ENCODE results near the gene PIK3R5.

PIK3R5 gene

DNA sequence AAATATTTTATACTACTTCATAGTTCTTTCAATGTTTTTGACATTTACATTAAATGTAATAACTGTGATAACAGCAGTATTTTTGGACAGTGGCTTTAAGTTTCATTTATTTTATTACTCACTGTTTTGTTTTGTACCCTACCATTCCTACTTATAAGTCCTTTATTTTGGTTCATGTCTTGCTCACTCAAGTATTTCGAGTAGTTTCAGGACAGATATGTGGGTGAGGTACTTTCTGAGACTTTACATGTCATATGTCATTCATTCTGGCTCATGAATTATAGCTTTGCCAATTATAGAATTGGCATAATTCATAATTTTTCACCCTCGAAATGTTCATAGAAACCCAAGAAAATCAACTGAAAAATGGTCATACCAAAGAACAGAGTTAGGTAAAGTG is 44.4 kb downstream of the PIK3R5 start:
- DNase-seq, result no peak

DNA sequence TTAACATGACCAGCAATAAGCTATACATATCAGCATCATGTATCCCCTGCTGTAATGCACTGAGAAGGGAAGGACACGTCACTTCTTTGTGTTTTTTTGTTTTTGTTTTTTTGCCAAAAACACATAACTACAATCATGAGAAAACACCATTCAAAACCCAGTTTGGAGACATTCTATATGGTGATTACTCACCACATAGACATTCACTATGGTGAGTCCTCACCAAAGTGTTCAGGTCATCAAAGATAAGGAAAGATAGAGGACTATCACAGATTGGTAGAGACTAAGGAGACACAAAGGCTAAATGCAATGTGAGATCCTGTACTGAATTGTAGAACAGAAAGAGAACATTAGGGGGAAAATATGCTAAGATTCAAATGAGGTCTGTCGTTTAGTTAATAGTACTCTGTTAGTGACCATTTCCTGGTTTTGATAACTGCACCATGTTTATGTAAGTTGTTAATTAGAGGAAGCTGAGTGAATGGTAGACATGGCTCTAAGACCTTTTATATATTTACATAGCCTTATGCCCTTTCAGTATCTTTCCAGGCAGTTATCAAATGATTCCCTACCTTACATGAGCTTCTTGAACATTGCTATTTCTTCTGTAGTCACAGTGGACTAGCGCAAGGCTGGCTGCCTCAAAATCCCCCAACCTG is 46.6 kb downstream of the PIK3R5 start:
- no peak for DNase-seq

GRCh38 chr17:8916466-8916865 is 49.0 kb downstream of the PIK3R5 start:
- DNase-seq, result no peak

DNA sequence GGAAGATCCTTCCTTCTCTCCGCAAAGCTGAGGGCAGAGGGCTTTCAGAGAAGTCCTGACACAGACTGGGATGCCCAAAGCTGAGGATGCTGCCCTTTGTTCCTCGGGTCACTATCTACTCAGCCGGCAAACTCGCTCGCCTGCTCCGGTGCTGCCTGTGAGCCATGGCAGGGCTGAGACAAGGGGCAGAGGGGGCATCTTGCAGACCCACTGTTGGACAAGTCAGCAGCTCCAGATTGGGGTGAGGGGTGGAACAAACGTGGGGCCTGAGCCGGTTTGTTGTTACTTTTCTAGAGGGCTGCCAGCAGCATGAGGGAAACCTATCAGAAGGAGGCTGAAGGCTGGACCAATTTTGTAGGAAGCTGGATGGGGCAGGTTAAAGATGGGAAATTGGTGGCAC is 51.0 kb downstream of the PIK3R5 start:
- no peak for DNase-seq

DNA sequence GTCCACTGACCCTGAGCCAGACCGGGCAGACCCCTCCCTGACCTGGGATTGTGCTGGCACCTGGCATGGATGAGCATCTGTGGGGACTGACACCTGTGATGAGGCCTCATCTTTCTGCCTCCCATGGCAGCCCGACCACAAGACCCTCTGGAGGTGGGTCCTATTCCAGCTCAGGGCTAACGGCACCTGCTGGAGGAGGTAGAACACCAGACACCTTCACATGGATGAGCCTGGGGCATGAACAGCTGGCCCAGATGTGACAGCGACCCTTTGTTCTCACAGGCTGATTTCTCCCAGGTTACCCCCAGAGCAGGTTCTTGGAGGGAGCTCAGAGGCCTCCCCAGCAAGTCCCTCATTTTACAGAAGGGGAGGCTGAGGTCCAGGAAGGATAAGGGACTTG is 51.6 kb downstream of the PIK3R5 start:
- no peak for DNase-seq

DNA sequence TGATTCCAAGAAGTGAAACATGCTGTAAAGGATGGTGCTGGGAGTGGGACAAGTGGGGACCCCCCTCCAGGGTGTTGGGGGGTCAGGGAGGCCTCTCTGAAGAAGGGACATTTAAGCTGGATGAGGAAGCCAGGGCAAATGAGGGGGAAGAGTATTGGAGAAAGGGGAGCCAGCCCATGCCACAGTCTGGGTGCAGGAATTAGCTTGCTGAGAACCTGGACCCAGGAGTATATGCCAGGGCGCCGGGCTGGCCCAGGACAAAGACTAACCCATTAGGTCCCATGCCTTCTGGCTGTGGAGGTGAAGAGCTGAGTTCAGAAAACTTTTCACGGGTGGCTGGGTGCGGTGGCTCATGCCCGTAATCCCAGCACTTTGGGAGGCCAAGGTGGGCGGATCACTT is 52.4 kb downstream of the PIK3R5 start:
- no peak for DNase-seq

DNA sequence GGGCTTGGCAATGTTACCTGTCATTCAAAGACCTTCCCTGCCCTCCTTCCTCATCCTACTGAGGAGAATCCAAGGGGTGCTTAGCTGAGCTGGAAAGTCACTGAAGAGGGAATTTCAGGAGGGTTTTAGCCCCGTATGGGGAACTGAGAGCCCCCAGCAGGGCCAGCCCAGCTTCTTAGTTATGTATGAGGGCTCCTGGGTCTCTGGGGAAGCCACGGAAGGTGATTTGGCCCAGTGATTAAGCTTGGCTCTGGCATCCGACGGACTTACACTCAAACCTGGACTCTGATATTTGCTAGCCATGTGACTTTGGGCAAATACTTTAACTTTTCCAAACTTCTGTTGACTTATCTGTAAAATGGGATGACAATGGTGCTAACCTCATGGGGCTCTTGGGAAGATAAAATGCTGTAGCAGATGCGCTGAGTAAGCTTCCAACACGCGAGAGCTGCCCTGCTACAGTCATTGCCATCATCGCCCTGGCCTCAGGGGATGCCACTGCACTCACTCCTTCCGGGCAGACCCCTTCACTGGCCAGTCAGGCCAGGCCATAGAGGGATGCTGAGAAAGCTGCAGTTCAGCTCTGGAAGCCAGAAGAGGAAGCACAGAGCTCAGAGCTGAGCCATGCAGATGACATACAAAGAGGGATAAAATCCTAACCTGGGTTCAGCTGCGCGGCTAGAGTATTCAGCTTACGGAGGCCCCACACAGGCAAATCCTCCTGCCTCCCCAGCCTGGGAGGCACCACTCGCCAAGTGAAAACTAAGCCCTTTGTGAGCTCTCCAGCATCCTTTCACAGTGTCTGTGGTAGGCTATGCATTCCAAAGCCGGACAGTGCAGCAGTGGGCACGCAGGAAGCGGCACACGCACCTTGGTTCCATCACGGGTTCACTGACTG is 53.2 kb downstream of the PIK3R5 start:
- DNase-seq, result no peak

DNA sequence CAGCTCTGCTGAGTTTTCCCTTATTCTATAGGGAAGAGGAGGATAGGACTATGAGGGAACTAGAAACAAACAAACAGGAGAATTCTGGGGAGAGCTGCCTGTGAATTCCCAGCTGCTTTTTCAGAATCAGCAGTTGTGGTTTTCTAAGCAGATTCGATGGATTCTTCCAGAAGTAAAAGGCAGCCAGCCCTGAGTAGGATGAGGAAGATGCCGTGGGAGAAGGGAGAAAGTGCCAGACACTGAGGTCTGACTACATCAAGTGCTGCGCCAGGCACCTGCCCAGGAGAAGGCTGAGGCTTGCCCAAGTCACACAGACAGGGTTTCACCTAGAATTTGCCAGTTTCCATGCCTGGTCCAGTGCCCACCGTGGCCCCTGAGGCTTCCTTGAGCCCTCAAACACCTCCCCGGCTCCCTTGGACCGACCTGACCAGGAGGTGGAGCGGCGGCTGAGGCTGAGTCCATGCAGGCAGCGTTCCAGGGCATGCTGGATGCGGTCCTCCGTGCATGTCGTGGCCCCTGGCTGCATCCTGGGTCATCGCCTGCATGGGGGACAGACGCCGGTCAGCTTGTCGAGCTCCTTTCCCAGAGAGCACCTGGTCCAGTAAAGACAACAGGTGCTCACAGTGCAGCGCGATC is 54.4 kb downstream of the PIK3R5 start:
- DNase-seq, result no peak

DNA sequence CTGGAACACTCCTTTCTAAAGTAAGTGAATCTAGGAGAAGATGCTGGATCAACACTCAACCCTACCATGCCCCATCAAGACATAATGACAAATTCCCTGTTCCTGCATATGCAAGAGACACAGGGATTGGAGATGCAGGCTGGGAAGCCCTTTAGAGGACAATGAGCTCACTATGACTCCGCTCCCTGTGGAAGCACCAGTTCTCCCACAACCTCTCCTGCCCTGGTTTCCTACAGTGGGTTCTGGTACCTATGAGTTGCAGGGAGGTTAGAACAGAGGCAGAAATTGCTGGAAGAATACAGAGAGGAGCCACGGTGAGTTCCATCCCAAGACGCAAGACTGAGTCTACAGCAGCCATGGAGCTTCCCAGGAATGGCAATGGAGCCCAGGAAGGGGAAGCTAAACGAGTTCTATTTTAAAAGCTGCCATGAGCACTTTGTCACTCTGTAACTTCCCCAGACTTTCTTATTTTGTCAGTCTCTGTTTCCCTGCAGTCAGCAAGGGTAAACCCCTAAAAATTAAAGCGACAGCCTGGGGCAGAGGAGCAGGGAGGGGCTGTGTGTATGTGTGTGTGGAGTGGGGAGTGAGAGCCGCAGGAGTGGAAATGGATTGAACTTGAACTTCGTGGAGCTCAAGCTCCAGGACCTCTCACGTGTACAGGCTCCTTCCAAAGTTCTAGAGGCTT is 55.8 kb downstream of the PIK3R5 start:
- DNase-seq, result no peak

DNA sequence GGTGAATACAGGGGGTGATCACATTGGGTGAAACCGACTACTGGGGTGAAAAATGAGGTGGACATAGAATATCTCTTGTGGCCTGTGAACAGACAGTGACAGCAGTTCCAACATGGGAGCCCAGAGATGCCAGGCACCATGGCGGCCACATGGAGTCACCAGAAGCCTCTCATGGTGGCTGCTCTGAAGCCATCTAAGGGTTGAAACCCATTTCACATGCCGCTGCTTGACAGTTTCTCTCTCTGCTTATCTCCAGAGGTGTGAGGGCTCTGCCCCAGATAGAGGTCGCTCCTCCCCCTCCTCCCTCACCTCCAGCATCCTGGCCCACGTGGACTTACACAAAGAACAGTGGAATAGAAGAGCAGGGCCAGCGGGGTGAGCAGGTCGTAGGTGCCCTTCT is 60.2 kb downstream of the PIK3R5 start:
- DNase-seq, result no peak

GRCh38 chr17:8904686-8905085 is 60.8 kb downstream of the PIK3R5 start:
- no peak for DNase-seq

DNA sequence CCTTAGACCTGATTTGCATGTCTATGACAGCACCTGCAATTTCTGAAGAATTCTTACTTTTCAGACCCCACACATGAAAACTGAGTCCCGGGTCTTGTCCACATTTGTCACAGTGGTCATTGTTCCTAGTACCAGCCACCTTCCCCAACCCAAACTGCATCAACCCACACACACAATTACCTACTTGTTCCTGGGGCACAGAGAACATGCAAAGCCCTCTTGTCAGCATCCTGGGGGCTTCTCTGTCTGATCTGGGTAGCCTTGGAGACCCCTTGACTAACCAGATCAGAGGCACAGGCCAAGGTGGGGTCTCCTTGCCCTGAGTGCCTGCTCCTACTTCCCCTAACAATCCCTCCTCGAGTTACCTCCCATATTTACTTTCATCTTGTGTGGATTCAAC is 61.3 kb downstream of the PIK3R5 start:
- no peak for DNase-seq

DNA sequence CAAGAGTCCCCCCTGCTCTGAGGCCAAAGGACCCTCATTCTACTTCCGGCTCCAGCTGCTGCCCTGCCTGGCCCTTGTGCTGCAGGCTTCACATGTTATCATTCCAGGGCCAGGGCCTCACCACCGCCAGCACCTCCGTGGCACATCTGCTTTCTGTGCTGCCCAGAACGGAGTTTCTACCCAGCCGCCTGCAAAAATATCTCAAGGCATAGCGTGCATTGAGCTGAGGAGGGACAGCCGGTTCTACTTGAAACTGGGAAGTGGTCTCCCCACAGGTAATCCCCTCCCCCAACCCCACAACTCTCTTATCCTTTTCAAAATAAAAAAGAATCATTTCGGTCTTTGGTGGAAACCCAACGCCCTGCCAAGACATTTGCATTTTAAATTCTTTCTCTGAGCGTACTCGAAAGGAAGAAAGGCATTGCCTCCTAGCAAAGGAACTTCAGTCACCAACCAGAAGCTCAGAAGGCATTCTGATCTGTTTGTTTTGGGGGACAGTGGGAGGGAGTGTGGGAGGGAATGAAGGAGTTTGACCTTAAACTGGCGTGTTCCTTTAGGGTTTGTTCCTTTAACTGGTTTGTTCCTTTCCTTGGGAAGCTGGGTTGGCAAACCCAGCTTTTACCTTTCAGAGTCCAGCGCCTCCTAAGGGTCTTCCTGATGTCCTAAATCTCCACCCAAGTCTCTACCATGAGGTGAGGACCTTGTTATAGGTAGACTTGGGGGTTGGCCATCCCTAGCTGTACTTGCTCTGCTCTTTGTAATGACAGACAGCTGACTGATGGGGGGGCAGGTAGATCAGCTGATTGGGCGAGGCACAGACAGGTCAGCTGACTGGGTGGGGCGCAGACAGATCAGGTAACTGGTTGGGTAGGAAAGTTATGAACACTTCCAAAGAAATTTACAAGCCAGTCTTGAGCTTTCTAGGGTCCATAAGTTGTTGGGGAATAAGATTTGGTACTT is 64.6 kb downstream of the PIK3R5 start:
- no peak for DNase-seq

DNA sequence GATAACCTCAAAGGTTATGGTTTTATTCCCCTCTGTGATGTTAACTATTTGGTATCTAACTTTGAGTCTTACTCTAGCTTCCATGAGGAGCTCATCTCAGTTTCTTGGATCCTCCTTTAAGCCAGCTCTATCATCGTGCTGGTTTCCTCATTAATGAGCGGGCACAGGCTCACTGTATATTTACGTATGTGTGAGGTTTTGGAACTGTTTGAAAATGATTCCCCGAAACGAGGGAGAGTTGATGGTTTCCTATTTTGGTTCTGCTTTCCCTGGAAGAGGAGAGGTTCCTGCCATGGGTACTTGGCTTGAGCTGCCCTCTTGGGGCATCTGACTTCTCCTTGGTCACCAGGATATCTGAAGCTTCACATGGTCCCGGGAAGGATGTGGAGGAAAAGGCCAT is 65.3 kb downstream of the PIK3R5 start:
- DNase-seq, result no peak

DNA sequence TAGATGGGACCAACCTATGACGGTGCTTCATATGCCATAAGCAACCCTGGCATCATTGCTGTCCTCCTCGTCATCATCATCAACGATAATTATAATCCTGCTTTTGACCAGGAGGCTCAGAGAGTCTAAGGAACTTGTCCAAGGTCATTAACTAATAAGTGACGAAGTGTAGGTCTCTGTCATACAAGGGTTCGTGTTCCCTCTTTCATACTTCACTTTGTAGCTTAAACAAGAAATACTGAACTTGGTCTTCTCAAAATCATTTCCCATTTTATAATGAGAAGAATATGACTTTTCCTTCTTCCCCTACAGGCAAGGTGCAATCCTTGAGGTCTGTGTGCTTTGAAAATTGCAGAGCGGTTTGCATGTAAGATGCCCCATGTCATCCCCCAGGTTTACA is 66.9 kb downstream of the PIK3R5 start:
- DNase-seq, result no peak

DNA sequence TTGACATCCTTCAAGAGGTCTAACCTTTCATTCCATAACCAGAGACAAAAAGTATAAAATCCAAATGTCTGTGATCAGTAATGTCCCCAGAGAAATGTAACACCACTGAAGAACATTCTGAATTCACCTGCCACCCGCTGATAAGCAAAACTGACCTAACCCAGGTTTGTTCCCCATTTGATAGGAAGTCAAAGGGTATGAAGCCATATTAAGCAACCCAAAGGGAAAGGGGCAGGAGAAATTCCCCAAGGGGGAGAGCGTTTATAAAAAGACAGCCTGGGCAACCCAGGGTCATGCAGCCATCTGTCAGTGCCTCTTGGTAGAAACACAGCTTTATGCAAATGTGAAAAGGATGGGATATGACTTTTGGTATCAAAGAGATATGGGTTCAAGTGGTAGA is 67.4 kb downstream of the PIK3R5 start:
- DNase-seq, result no peak

GRCh38 chr17:8896641-8897635 is 68.6 kb downstream of the PIK3R5 start:
- no peak for DNase-seq

DNA sequence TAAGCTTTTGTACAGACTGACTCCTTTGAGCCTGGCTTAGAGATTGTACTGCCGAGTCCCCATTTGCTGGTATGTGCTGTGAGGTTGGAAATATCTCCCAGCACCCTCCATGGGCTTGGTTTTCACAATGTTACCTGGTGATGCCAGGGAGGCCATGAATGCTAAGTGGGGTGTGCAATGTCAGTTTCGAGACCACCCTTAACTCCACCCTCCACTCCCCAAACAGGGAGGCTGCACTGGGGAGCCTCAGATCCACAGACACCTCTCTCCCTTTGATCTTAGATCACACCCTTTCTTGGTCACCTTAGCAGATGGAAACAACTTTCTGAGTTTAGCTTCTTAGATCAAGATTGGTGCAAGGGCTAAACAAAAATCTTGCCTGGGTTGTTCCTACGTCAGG is 69.4 kb downstream of the PIK3R5 start:
- DNase-seq, result no peak

- no peak for DNase-seq
These were observed 70.6 kb downstream of the PIK3R5 start for GRCh38 chr17:8894673-8895578.

DNA sequence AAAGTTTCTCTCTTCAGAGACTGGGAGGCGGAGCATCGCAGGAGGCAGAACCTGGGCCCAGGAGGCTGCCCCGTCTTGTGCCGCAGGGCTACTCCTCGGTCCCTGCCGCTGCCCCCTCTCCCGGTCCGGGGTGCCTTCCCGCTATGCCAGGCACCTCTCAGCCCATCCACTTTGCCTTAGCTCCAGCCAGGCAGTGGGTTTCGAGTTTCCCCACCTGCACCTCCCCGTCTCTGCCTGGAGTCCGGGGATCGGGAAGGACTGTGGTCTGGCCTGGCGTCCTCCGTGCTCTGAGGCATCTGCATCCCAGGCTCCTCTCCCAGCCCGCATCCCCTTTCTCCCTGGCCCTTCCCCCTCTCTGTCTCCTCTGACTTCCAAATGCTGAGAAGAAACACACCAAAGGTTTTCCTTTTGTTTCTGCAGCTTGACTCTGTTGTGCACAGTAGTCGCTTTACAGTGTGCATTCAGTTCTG is 71.3 kb downstream of the PIK3R5 start:
- no peak for DNase-seq
